Astrocyte (in vitro differentiated cells and primary cell): ENCODE results near the gene MAP10. TPM values are rescaled to one million over a fixed set of nuclear protein-coding genes. Genes with fewer than 3 reads are reported as not detected.

ENCODE experiments used
- DNase-seq: peaks from one replicate; pipeline ENCODE4 v3.0.0-alpha.2; 2010; ENCODE audit warnings: low read depth
- FAIRE-seq: peaks from 2 replicates; lab custom pipeline; 2011; peaks lifted over from hg19 to GRCh38; lab: Jason Lieb, UNC
- H2AFZ ChIP-seq: 2 replicates; pipeline ENCODE4 v1.6.0; 2012; ENCODE audit warnings: low read depth, low read length, inconsistent platforms
- H3K27ac ChIP-seq: 2 replicates; pipeline ENCODE4 v1.5.1; 2011; ENCODE audit warnings: low read depth, low read length, inconsistent platforms
- H3K27me3 ChIP-seq: 2 replicates; pipeline ENCODE4 v1.6.0; 2011; ENCODE audit warnings: low read length, inconsistent platforms; ENCODE audit not compliant: insufficient read depth
- H3K36me3 ChIP-seq: 2 replicates; pipeline ENCODE4 v1.5.1; 2011; ENCODE audit warnings: low read length, inconsistent platforms; ENCODE audit not compliant: insufficient read depth
- H3K4me1 ChIP-seq: 2 replicates; pipeline ENCODE4 v1.5.1; 2011; ENCODE audit warnings: low read length, inconsistent platforms; ENCODE audit not compliant: insufficient read depth
- H3K4me2 ChIP-seq: 2 replicates; pipeline ENCODE4 v1.6.0; 2012; ENCODE audit warnings: low read length, inconsistent platforms
- H3K4me3 ChIP-seq: 2 replicates; pipeline ENCODE4 v1.5.1; 2011; ENCODE audit warnings: low read depth, mild to moderate bottlenecking, low read length, inconsistent platforms; ENCODE audit not compliant: insufficient read depth
- H3K79me2 ChIP-seq: 2 replicates; pipeline ENCODE4 v1.6.0; 2012; ENCODE audit warnings: mild to moderate bottlenecking, low read length, inconsistent platforms; ENCODE audit not compliant: insufficient read depth
- H3K9ac ChIP-seq: 2 replicates; pipeline ENCODE4 v1.6.0; 2012; ENCODE audit warnings: mild to moderate bottlenecking, low read length, inconsistent platforms
- H3K9me3 ChIP-seq: 2 replicates; pipeline ENCODE4 v1.5.1; 2012; ENCODE audit warnings: low read depth, mild to moderate bottlenecking, low read length, inconsistent platforms; ENCODE audit not compliant: insufficient read depth
- H4K20me1 ChIP-seq: 2 replicates; pipeline ENCODE4 v1.6.0; 2012; ENCODE audit warnings: low read length, inconsistent platforms; ENCODE audit not compliant: insufficient read depth
- H3K27ac Mint-ChIP-seq: one replicate; pipeline ENCODE4 v1.8.0; 2021; ENCODE audit warnings: mild to moderate bottlenecking, mixed read lengths; ENCODE audit not compliant: unreplicated experiment
- H3K27me3 Mint-ChIP-seq: one replicate; pipeline ENCODE4 v1.8.0; 2021; ENCODE audit warnings: low read depth, mixed read lengths; ENCODE audit not compliant: unreplicated experiment
- H3K36me3 Mint-ChIP-seq: one replicate; pipeline ENCODE4 v1.8.0; 2021; ENCODE audit warnings: low read depth, mixed read lengths; ENCODE audit not compliant: unreplicated experiment
- H3K4me1 Mint-ChIP-seq: one replicate; pipeline ENCODE4 v1.8.0; 2021; ENCODE audit warnings: low read depth, mixed read lengths; ENCODE audit not compliant: unreplicated experiment
- H3K4me3 Mint-ChIP-seq: one replicate; pipeline ENCODE4 v1.8.0; 2021; ENCODE audit warnings: mild to moderate bottlenecking, moderate library complexity, mixed read lengths; ENCODE audit not compliant: unreplicated experiment
- H3K9me3 Mint-ChIP-seq: one replicate; pipeline ENCODE4 v1.8.0; 2021; ENCODE audit warnings: mild to moderate bottlenecking, mixed read lengths; ENCODE audit not compliant: unreplicated experiment
- CTCF ChIP-seq: IDR thresholded peaks from 2 replicates; pipeline ENCODE4 v1.5.1; 2011; ENCODE audit warnings: low read depth, mild to moderate bottlenecking, inconsistent platforms, low read length, moderate library complexity; ENCODE audit not compliant: insufficient read depth
- EZH2 ChIP-seq: IDR thresholded peaks from 2 replicates; pipeline ENCODE4 v1.6.1; 2012; ENCODE audit warnings: mild to moderate bottlenecking, low read length, inconsistent platforms; ENCODE audit not compliant: insufficient read depth
- total RNA-seq: library from RNA; stranded (reverse); gene quantifications from 2 replicates; pipeline ENCODE4 v1.2.1, GENCODE V29; 2021

The MAP10 gene
- total RNA-seq, 1 donor from 2014 or later = 2.5 TPM

- no peaks in the 10 kb centered on the region for H3K36me3 Mint-ChIP-seq
- peaks cover 15% of the 10 kb centered on the region for H3K4me1 Mint-ChIP-seq
- TF ChIP-seq EZH2 (no peak), CTCF (no peak)
Measured at GRCh38 chr1:232767305-232768074, 37.7 kb upstream of the MAP10 start.

GRCh38 chr1:232768793-232769192, 36.4 kb upstream of the MAP10 start:
- no peaks in the 10 kb centered on the region for H3K36me3 ChIP-seq
- no peaks in the 10 kb centered on the region for H4K20me1 ChIP-seq
- H3K4me1 Mint-ChIP-seq = peaks cover 15% of the 10 kb centered on the region
- no peak overlapping the region for H3K4me3 ChIP-seq
- no peak overlapping the region for H3K4me2 ChIP-seq
- no peaks in the 10 kb centered on the region for H3K79me2 ChIP-seq
- H3K27me3 Mint-ChIP-seq = peaks cover 3% of the 10 kb centered on the region
- H3K27ac ChIP-seq = no peak overlapping the region
- H3K4me3 Mint-ChIP-seq = no peak overlapping the region
- FAIRE-seq = no peak
- TF ChIP-seq EZH2 (no peak), CTCF (no peak)
- no peaks in the 10 kb centered on the region for H3K4me1 ChIP-seq
- no peak overlapping the region for H2AFZ ChIP-seq
- H3K36me3 Mint-ChIP-seq = no peaks in the 10 kb centered on the region
- DNase-seq = no peak
- no peaks in the 10 kb centered on the region for H3K9me3 Mint-ChIP-seq
- no peaks in the 10 kb centered on the region for H3K9me3 ChIP-seq
- no peak overlapping the region for H3K9ac ChIP-seq
- no peaks in the 10 kb centered on the region for H3K27me3 ChIP-seq
- H3K27ac Mint-ChIP-seq = no peak overlapping the region

More at GRCh38 chr1:232767305-232768074, 37.7 kb upstream of the MAP10 start:
- Histone ChIP-seq H3K27me3 (no peaks in the 10 kb centered on the region), H3K27ac (no peak overlapping the region), H3K79me2 (no peaks in the 10 kb centered on the region), H3K4me3 (no peak overlapping the region), H3K9ac (no peak overlapping the region), H2AFZ (no peak overlapping the region), H3K9me3 (no peaks in the 10 kb centered on the region), H3K4me2 (no peak overlapping the region), H4K20me1 (no peaks in the 10 kb centered on the region), H3K36me3 (no peaks in the 10 kb centered on the region), H3K4me1 (no peaks in the 10 kb centered on the region)
- H3K9me3 Mint-ChIP-seq = no peaks in the 10 kb centered on the region
- DNase-seq (peak; percentile 87), FAIRE-seq (no peak)
- no peaks in the 10 kb centered on the region for H3K27me3 Mint-ChIP-seq
- H3K27ac Mint-ChIP-seq = no peak overlapping the region
- H3K4me3 Mint-ChIP-seq = no peak overlapping the region

GRCh38 chr1:232769733-232770132, 35.5 kb upstream of the MAP10 start:
- no peak overlapping the region for H3K27ac Mint-ChIP-seq
- H3K27me3 Mint-ChIP-seq = peaks cover 3% of the 10 kb centered on the region
- no peak overlapping the region for H3K4me3 Mint-ChIP-seq
- Histone ChIP-seq H3K9me3 (no peaks in the 10 kb centered on the region), H3K4me3 (no peak overlapping the region), H4K20me1 (no peaks in the 10 kb centered on the region), H3K4me1 (no peaks in the 10 kb centered on the region), H3K4me2 (no peak overlapping the region), H3K27me3 (no peaks in the 10 kb centered on the region), H3K79me2 (no peaks in the 10 kb centered on the region), H2AFZ (no peak overlapping the region), H3K36me3 (no peaks in the 10 kb centered on the region), H3K27ac (no peak overlapping the region), H3K9ac (no peak overlapping the region)
- H3K4me1 Mint-ChIP-seq = peaks cover 15% of the 10 kb centered on the region
- no peaks in the 10 kb centered on the region for H3K9me3 Mint-ChIP-seq
- no peaks in the 10 kb centered on the region for H3K36me3 Mint-ChIP-seq
- DNase-seq (peak; percentile 17), FAIRE-seq (no peak)
- no peak for TF ChIP-seq EZH2
- no peak for TF ChIP-seq CTCF
